ENCODE measurements around the gene ZNF74.
"Not testable (repeated sequence)": the region's sequence is repeated elsewhere in the genome, so short reads cannot be mapped to it uniquely, and the experiment has no call there.

ZNF74 gene

DNA sequence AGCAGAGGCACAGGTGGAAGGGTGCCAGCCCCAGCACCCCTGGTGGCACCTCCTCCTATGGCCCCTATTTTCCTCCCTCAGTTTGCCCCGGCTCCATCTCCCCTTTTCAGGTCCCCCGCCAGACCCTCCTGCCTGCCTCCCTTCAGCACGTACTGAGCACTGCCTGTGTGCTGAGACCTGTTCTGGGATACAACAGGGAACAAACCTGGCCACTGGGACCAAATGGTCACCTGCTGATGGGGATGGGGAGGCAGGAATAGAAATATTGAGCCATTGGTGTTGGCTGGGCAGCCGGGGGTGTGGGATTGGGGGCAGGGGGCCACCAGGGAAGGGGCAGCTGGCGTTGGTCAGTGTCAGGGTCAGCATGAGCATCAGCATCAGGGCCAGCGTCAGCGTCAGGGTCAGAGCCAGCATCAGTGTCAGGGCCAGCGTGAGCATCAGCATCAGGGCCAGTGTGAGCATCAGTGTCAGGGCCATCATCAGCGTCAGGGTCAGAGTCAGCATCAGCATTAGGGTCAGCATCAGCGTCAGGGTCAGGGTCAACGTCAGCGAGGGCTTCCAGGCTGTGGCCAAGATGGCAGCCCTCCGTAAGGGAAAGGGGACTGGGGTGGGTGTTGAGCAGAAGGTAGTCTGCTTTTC is 7.5 kb downstream of the ZNF74 start:
- Mint-ChIP-seq H3K9me3 (no peaks in the 10 kb centered on the region), H3K4me3 (no peak overlapping the region), H3K4me1 (ENCODE audit: low read depth) (peaks cover 9% of the 10 kb centered on the region), H3K27me3 (ENCODE audit: low read depth) (no peaks in the 10 kb centered on the region), H3K36me3 (ENCODE audit: low read depth) (peaks cover 6% of the 10 kb centered on the region), H3K27ac (no peak overlapping the region)

DNA sequence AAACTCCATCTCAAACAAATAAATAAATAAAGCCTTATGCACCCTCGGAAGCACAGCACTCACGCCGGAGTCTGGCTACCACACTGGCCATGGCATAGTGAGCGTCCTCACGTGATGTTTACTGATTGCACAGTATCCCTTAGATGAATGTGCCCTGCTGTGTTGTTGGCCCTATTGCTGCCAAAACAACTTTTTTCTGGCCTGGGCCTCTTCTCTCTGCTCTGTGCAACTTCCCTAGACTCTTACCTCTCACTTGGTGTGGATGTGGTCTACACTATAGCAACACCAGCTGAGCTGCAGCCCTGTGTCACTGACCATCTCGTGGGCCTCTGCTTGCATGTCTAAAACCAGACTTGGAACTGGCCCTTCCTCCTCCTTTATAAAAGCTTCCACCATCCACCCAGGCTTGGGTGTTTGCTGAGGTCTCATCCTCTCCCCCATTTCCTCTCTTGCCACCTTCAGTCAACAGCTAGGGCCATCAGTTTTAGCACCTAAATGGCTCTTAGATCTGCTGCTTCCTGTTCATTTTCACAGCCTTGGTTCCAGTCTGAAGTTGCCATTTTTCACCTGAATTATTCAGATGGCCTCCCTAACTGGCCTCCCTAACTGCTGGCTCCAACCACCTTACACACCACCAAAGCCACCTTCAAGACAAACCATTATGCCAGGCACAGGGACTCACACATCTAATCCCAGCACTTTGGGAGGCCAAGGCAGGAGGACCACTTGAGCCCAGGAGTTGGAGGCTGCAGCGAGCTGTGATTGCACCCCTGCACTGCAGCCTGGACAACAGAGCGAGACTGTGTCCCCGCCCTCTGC is 9.2 kb downstream of the ZNF74 start:
- peak overlapping the region; percentile 13 for H3K27ac Mint-ChIP-seq
- peaks cover 8% of the 10 kb centered on the region for H3K36me3 Mint-ChIP-seq (ENCODE audit: low read depth)
- peaks cover 9% of the 10 kb centered on the region for H3K4me1 Mint-ChIP-seq (ENCODE audit: low read depth)
- no peaks in the 10 kb centered on the region for H3K27me3 Mint-ChIP-seq (ENCODE audit: low read depth)
- H3K9me3 Mint-ChIP-seq = no peaks in the 10 kb centered on the region
- H3K4me3 Mint-ChIP-seq = no peak overlapping the region

DNA sequence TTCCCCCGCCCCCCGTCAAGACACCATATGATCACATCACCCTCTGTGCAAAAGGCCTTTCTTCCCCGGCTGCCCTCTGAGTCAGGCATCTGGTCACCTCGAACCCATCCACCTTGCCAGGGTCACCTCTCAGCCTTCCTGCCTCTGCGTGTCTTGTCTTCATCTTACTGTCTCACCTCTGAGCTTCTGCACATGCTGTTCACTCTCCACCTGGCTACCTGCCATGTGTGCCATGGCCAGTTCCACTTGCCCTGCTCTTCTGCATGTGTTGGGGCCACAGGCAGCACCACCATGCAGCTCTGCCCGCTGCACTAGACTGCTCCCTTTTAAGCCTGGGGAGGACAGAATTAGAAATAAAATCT is 9.8 kb downstream of the ZNF74 start:
- H3K4me1 Mint-ChIP-seq (ENCODE audit: low read depth) = peaks cover 9% of the 10 kb centered on the region
- peaks cover 8% of the 10 kb centered on the region for H3K36me3 Mint-ChIP-seq (ENCODE audit: low read depth)
- H3K4me3 Mint-ChIP-seq = no peak overlapping the region
- H3K27ac Mint-ChIP-seq = no peak overlapping the region
- no peaks in the 10 kb centered on the region for H3K9me3 Mint-ChIP-seq
- H3K27me3 Mint-ChIP-seq (ENCODE audit: low read depth) = no peaks in the 10 kb centered on the region

GRCh38 chr22:20404881-20405280 is 10.9 kb downstream of the ZNF74 start:
- Mint-ChIP-seq H3K27ac (no peak overlapping the region), H3K27me3 (ENCODE audit: low read depth) (no peaks in the 10 kb centered on the region), H3K9me3 (no peaks in the 10 kb centered on the region), H3K4me1 (ENCODE audit: low read depth) (peaks cover 9% of the 10 kb centered on the region), H3K36me3 (ENCODE audit: low read depth) (peaks cover 8% of the 10 kb centered on the region), H3K4me3 (no peak overlapping the region)

- Mint-ChIP-seq H3K27ac (no peak overlapping the region), H3K9me3 (no peaks in the 10 kb centered on the region), H3K36me3 (ENCODE audit: low read depth) (peaks cover 8% of the 10 kb centered on the region), H3K4me1 (ENCODE audit: low read depth) (peaks cover 9% of the 10 kb centered on the region), H3K4me3 (no peak overlapping the region), H3K27me3 (ENCODE audit: low read depth) (no peaks in the 10 kb centered on the region)
Observed at GRCh38 chr22:20405291-20405930, 11.5 kb downstream of the ZNF74 start.

GRCh38 chr22:20405931-20406685 is 12.2 kb downstream of the ZNF74 start:
- Mint-ChIP-seq H3K9me3 (no peaks in the 10 kb centered on the region), H3K27me3 (ENCODE audit: low read depth) (no peaks in the 10 kb centered on the region), H3K36me3 (ENCODE audit: low read depth) (peaks cover 8% of the 10 kb centered on the region), H3K4me1 (ENCODE audit: low read depth) (peaks cover 9% of the 10 kb centered on the region), H3K27ac (no peak overlapping the region), H3K4me3 (no peak overlapping the region)

DNA sequence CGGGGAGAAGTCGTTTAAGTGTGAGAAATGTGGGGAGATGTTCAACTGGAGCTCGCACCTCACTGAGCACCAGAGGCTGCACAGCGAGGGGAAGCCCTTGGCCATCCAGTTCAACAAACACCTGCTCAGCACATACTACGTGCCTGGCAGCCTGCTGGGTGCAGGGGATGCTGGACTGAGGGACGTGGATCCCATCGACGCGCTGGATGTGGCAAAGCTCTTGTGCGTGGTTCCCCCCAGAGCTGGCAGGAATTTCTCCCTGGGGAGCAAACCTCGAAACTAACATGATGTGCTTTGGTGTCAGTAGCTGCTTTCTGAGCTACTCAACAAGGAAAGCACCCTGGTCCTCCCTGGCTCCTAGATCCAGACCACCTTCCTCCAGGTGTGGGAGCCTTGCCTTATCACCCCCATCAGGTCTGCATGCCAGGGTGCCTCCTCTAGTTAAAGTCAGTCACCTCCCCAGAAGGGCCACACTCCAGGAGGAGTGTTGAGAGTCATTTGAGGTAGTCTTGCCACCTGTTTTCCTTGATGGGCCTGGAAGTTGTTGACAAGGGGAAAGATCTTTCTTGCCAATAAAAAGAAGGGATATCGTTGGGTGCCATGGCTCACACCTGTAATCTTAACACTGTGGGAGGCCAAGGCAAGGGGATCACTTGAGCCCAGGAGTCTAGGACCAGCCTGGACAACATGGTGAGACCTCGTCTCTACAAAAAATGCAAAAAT is 12.9 kb downstream of the ZNF74 start:
- Mint-ChIP-seq H3K36me3 (ENCODE audit: low read depth) (peaks cover 8% of the 10 kb centered on the region), H3K4me3 (no peak overlapping the region), H3K27me3 (ENCODE audit: low read depth) (no peaks in the 10 kb centered on the region), H3K27ac (no peak overlapping the region), H3K4me1 (ENCODE audit: low read depth) (peaks cover 9% of the 10 kb centered on the region), H3K9me3 (no peaks in the 10 kb centered on the region)

- Mint-ChIP-seq H3K36me3 (ENCODE audit: low read depth) (peaks cover 8% of the 10 kb centered on the region), H3K4me1 (ENCODE audit: low read depth) (peaks cover 9% of the 10 kb centered on the region)
Observed at GRCh38 chr22:20407829-20408228, 13.9 kb downstream of the ZNF74 start.

DNA sequence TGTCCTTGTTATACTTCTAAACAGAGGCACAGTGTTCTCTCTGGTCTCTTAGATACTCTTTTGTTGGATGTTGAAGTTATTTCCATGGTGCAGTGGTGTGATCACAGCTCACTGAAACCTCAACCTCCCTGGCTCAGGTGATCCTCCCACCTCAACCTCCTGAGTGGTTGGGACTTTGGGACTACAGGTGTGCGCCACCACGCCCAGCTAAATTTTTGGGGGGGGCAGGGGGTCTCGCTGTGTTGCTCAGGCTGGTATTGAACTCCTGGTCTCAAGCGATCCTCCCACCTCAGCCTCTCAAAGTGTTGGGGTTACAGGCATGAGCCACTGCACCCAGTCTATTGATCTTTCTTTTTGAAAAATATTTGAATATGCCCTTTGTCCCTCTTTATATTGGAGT is 14.9 kb downstream of the ZNF74 start:
- Mint-ChIP-seq H3K27me3 (ENCODE audit: low read depth) (no peaks in the 10 kb centered on the region), H3K4me3 (no peak overlapping the region), H3K4me1 (ENCODE audit: low read depth) (peaks cover under 1% of the 10 kb centered on the region), H3K9me3 (no peaks in the 10 kb centered on the region), H3K36me3 (ENCODE audit: low read depth) (peaks cover 4% of the 10 kb centered on the region), H3K27ac (no peak overlapping the region)

More at GRCh38 chr22:20407829-20408228, 13.9 kb downstream of the ZNF74 start:
- no peak overlapping the region for H3K27ac Mint-ChIP-seq
- H3K9me3 Mint-ChIP-seq = no peaks in the 10 kb centered on the region
- no peak overlapping the region for H3K4me3 Mint-ChIP-seq
- no peaks in the 10 kb centered on the region for H3K27me3 Mint-ChIP-seq (ENCODE audit: low read depth)

DNA sequence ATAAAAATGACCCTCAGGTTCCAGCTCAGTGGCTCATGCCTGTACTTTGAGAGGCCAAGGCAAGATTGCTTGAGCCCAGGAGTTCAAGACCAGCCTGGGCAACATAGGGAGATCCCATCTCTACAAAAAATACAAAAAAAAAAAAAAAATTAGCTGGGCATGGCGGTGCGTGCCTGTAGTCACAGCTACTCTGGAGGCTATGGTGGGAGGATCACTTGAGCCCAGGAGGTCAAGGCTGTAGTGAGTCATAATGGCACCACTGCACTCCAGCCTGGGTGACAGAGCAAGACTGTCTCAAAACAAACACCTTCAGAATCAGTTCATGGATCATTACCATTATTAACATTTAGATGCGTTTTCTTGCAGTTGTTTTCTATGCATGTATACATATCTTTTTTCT is 15.4 kb downstream of the ZNF74 start:
- not testable (repeated sequence) for H3K27me3 Mint-ChIP-seq (ENCODE audit: low read depth); H3K4me3 Mint-ChIP-seq; H3K9me3 Mint-ChIP-seq; H3K27ac Mint-ChIP-seq; H3K36me3 Mint-ChIP-seq (ENCODE audit: low read depth); H3K4me1 Mint-ChIP-seq (ENCODE audit: low read depth)

GRCh38 chr22:20412474-20413216 is 18.7 kb downstream of the ZNF74 start:
- no peaks in the 10 kb centered on the region for H3K4me1 Mint-ChIP-seq (ENCODE audit: low read depth)
- no peaks in the 10 kb centered on the region for H3K9me3 Mint-ChIP-seq
- no peak overlapping the region for H3K27ac Mint-ChIP-seq
- peaks cover 12% of the 10 kb centered on the region for H3K27me3 Mint-ChIP-seq (ENCODE audit: low read depth)
- no peak overlapping the region for H3K4me3 Mint-ChIP-seq
- no peaks in the 10 kb centered on the region for H3K36me3 Mint-ChIP-seq (ENCODE audit: low read depth)

DNA sequence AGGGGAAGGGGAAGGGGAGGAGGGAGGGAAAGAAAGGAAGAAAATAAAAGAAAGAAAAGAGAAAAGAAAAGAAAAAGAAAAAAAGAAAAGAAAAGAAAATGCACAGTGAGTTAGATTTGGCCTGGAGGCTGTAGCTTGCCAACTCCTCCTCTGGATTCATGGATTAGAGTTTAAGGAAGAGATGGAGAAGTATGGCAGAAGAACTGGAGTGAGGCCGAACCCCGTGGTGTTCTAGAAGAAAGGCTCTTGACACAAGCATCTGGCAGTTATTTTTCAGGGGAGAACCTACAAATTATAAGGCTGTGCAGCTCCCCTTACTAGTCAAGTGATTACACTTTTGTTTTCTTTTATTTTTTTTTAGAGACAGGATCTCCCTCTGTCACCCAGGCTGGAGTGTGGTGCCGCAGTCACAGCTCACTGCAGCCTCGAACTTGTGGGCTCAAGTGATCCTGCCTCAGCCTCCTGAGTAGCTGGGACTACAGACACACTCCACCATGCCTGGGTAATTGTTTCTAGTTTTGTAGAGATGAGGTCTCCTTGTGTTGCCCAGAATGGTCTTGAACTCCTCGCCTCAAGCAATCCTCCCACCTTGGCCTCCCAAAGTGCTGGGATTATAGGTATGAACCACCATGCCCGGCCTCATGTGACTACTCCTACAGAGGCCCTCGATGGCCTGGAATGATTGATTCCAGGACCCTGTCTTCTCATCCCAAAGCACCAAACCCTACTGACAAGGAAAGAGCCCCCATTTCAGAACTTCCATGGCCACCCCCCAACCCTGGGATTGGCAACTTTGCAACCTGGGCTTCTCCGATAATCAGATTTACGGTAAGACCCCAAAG is 19.5 kb downstream of the ZNF74 start:
- Mint-ChIP-seq H3K9me3 (no peaks in the 10 kb centered on the region), H3K27ac (no peak overlapping the region), H3K27me3 (ENCODE audit: low read depth) (peaks cover 12% of the 10 kb centered on the region), H3K4me3 (no peak overlapping the region), H3K36me3 (ENCODE audit: low read depth) (no peaks in the 10 kb centered on the region), H3K4me1 (ENCODE audit: low read depth) (no peaks in the 10 kb centered on the region)

DNA sequence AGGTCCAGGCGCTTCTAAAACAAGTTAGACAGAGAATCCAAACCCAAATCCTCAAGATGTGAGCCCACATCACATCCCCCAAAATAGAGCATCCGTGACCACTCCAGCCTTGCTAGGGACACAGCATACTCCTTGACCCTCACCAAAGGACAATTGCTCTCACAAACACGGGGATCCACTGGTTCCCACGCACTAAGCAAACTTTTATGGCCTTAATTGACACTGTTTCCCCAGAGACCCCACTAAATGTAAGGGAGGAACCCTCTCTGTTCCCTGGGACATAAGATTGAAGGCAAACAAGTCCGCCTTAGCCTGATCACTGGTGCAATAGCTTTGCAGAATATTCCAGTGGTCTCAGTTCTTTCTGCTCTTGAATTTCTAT is 20.1 kb downstream of the ZNF74 start:
- no peak overlapping the region for H3K4me3 Mint-ChIP-seq
- no peak overlapping the region for H3K27ac Mint-ChIP-seq
- no peaks in the 10 kb centered on the region for H3K9me3 Mint-ChIP-seq
- H3K36me3 Mint-ChIP-seq (ENCODE audit: low read depth) = no peaks in the 10 kb centered on the region
- peaks cover 14% of the 10 kb centered on the region for H3K27me3 Mint-ChIP-seq (ENCODE audit: low read depth)
- H3K4me1 Mint-ChIP-seq (ENCODE audit: low read depth) = no peaks in the 10 kb centered on the region

Data from T-helper 1 cell treated with Interleukin-12 subunit alpha and Interleukin-12 subunit beta and Interleukin-4 antibody, amounts not matched to agents 30 μg/mL and 1 μg/mL, for 36 hours (primary cell).